H4 (cell line): ENCODE data around the gene ACTN4. TPM values are rescaled to one million over a fixed set of nuclear protein-coding genes. Genes with fewer than 3 reads are reported as not detected.
"Not testable (repeated sequence)": the region's sequence is repeated elsewhere in the genome, so short reads cannot be mapped to it uniquely, and the experiment has no call there.

ENCODE experiments used
- DNase-seq: peaks from one replicate; pipeline ENCODE4 v3.0.0-alpha.2; 2015; ENCODE audit warnings: low spot score
- total RNA-seq: library from RNA; depleted of rRNA; stranded (reverse); fragments of >200 nt; shearing (Covaris generic); gene quantifications from 2 replicates; pipeline ENCODE4 v1.2.3, GENCODE V29; 2014

The ACTN4 gene
- total RNA-seq, 1 experiment from 2014 or later: 262 TPM

GRCh38 chr19:38736413-38737280 lies 89.2 kb downstream of the ACTN4 start:
- DNase-seq: no peak

- no peak for DNase-seq
These were observed 89.9 kb downstream of the ACTN4 start for GRCh38 chr19:38737281-38737865.

DNA sequence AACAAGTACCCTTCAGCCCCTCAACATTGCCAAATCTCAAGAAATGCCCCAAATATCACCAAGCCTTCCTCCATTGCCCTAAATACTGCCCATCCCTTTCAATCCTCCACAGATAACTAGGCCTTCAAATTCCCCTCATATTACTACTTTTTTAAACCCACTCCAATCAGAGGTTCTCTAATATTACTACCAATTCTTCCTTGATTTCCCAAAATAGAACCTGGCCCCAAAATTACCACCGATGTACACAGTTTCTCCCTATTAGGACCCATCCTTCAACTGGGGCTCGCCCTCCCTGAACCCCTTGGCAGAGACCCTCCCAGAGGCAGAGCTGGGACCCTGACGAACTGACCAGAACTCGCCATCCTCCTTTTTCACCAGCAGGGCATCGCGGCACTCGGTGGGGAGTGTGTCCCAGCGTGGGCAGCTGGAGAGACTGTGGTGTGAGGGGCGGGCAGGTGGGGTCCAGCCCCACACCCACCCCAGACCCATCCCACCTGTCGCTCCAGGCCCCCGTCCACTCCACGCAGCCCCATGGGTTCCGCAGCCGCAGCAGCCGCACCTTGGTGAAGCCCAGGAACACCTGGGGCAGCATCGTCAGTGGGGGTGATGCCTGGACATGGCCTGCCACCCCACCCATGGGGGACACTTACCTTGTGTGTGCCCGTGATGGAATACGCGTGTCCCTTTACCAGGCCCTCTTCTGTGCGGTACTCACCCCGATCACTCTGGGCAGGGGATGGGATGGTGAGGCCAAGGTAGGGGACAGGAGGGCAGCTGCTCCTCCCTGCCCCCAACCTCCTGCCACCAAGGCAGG lies 90.7 kb downstream of the ACTN4 start:
- no peak for DNase-seq

DNA sequence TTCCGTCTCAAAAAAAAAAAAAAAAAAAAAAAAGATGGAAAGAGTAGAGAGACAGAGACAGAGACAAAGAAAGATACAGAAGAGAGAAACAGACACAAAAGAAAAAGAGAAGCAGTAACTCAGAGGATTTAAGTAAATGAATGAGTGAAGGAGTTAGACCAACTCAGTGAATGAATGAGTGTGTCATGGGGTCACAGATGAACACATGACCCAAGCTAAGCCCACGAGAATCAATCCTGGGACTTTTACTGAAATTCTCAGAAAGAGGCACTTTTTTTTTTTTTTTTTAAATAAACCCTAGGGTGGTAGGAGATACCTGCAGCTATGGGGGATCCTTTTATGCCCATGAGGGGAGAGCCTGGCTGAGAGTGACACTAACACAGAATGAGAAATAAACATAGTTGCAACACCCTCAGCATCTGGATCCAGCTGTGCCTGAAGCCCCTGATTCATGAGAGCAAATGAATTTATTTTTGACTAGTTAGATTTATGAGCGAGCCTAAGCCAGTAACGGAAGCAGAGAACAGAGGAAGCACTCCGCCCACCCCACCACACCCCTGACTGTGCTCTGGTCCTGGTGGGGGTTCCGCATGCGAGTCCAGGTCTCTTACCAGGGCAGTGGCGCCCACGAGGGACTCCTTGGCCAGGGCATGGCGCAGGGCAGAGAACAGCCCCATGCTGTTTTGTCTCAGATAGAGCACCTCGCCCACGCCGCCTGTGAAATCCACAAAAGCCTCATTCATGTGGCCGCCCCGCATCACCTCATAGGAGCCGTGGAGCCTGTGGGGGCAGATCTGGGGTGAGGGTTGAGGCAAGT lies 92.2 kb downstream of the ACTN4 start:
- DNase-seq: peak; percentile 19

GRCh38 chr19:38740257-38740592 lies 92.8 kb downstream of the ACTN4 start:
- no peak for DNase-seq

DNA sequence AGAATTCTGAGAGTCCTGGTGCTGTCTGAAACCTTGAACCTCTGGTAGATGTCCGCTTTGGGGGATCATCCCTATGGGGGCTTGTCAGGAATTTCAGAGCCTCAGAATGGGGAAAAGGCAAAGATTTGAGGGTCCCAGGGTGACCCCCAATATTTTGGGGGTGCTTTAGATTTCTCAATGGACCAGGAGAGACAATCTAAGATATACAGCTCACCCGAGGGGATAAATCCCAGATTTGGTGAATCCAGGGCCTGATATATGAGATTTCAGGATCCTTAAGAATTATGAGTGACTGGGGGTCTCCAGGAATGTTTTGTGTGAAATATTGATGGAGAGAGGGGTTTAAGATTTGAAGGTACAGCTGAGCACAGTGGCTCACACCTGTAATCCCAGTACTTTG lies 93.5 kb downstream of the ACTN4 start:
- no peak for DNase-seq

- no peak for DNase-seq
These were observed 94.2 kb downstream of the ACTN4 start for GRCh38 chr19:38741670-38742069.

DNA sequence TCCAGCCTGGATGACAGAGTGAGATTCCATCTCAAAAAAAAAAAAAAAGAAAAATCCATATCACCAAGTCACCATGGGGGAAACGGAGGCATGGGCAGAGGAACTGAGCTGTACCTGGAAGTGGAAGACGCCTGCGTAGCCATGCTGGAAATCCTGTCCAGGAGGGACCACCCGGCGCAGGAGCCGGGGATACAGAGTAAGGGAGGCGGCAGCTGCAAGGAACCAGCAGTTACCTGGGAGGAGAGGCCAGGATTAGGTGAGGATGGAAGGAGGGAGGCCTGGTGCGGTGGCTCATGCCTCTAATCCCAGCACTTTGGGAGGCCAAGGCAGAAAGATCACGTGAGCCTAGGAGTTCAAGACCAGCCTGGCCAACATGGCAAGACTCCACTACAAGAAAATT lies 94.8 kb downstream of the ACTN4 start:
- DNase-seq: no peak

DNA sequence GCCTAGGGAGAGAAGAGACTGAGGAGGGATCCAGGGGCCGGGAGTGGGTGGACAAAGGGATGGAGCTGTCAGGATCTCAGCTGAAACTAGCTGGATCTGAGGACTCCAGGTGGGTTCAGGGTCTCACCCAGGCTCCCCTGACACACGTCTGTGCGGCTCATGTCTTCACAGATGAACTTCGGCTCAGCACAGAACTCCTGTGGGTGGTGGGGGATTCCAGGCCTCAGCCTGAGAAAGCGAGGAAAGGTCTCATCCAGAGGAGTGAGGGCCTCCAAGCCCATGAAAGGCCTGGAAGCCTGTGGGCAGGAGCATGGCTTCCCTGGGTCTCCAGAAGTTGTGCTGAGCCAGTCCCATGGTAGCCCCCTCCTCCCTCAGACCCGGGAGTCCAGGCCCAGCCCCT lies 95.5 kb downstream of the ACTN4 start:
- DNase-seq: no peak

DNA sequence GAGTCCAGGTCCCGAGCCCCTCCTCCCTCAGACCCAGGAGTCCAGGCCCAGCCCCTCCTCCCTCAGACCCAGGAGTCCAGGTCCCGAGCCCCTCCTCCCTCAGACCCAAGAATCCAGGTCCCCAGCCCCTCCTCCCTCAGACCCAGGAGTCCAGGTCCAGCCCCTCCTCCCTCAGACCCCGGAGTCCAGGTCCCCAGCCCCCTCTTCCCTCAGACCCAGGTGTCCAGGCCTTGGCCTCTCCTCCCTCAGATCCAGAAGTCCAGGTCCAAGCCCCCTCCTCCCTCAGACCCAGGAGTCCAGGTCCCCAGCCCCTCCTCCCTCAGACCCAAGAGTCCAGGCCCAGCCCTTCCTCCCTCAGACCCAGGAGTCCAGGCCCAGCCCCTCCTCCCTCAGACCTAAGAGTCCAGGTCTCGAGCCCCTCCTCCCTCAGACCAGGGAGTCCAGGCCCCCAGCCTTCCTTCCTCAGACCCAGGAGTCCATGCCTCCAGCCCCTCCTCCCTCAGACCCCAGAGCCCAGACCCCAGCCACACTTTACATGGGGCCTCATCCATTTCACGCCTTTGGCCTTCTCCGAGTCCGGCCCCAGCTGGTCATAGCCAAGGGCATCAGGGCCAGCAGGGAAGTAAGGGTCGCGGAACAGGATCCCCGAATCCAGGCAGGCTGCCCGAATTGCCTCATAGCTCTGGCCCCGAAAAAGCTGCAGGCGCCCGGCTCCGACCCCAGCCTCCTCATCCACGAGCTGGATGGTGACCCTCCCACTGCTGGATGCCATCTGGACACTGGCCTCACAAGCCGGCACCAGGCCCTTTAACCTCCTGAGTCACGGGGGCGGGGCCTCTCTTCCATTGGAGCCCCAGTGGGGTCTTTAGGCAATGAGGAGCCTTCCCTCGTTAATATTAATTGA lies 96.2 kb downstream of the ACTN4 start:
- no peak for DNase-seq

DNA sequence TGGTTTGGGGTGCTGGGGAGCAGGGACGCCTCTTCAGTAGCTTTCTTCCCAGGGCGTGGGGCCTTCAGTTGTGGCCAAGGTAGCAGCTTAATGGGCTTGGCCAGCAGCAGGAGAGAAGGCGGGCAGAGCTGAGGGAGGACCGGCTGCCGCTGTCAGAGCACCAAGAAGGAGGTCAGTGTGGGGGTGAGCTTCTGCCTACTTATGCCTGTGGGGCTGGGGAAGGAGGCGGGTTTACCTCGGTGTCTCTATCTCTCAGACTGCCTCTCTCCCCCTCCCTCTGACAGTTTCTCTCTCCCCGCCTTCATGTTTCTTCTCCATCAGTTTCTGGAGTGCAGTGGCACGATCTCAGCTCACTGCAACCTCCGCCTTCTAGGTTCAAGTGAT lies 96.8 kb downstream of the ACTN4 start, which contains the start of gene CAPN12:
CAPN12 (minus strand) TSS at position 177 of the 384 bp plus-strand sequence. CDS start 309 bp downstream, outside the sequence.
- DNase-seq: peak; percentile 17

GRCh38 chr19:38744874-38745273 lies 97.4 kb downstream of the ACTN4 start:
- DNase-seq: no peak

DNA sequence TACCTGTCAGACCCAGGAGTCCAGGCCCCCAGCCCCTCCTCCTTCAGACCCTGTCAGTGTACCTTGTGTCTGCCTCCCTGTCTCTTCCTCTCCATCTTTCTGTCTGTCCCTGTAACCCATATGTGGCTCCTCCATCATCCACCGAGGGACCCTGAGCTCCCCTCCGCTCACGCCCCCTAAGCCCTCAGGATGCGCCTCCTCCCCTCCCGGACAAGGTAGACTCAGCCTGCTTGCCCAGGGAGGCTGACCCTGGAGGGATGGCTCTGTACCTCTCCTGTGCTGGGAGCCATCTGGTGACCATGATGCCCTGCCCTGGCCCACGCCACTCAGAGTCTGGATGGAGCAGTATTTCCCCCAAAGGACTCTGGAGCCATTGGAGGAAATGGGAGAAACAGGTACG lies 97.9 kb downstream of the ACTN4 start:
- peak; percentile 21 for DNase-seq

DNA sequence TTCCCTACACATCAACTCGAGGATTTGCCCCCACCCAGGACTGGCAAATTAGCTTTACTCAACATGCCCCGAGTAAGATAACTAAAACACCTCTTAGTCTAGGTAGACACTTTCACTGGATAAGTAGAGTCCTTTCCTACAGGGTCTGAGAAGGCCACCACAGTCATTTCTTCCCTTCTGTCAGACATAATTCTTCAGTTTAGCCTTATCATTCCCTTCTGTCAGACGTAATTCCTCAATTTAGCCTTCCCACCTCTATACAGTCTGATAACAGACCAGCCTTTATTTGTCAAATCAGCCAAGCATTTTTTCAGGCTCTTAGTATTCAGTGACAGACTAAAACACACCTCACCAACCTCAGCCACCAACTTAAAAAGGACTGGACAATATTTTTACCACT lies 106.3 kb downstream of the ACTN4 start:
- not testable (repeated sequence) for DNase-seq

DNA sequence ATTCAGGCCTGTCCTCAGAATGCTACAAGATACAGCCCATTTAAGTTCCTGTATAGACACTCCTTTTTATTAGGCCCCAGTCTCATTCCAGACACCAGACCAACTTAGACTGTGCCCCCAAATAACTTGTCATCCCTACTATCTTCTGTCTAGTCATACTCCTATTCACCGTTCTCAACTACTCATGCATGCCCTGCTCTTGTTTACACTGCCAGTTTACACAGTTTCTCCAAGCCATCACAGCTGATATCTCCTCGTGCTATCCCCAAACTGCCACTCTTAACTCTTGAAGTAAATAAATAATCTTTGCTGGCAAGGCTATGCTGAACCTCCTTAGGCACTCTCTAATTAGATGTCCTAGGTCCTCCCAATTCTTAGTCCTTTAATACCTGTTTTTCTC lies 106.7 kb downstream of the ACTN4 start:
- DNase-seq: not testable (repeated sequence)

- no peak for DNase-seq
These were observed 112.1 kb downstream of the ACTN4 start for GRCh38 chr19:38759590-38760003.

- DNase-seq: not testable (repeated sequence)
These were observed 113.5 kb downstream of the ACTN4 start for GRCh38 chr19:38760805-38761517.

- not testable (repeated sequence) for DNase-seq
These were observed 114.5 kb downstream of the ACTN4 start for GRCh38 chr19:38761884-38762389.

DNA sequence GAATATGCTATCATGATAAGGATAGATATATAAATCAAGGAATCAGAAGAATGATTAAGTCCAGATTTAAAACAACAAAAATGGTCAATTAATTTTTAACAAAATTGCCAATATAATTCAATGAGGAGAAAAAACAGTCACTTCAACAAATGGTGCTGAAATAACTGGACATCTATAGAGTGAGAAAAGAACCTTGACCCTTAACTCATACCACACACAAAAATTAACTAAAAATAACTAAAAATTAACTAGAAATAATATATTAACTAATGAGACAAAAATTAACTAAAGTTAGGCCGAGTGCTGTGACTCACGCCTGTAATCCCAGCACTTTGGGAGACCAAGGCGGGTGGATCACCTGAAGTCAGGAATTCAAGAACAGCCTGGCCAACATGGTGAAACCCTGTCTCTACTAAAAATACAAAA lies 116.4 kb downstream of the ACTN4 start:
- no peak for DNase-seq

- no peak for DNase-seq
These were observed 117.8 kb downstream of the ACTN4 start for GRCh38 chr19:38765214-38765613.
